Neural cell (in vitro differentiated cells): ENCODE data around the gene VSIR. TPM values are rescaled to one million over a fixed set of nuclear protein-coding genes. Genes with fewer than 3 reads are reported as not detected.

ENCODE experiments used
- H2AFZ ChIP-seq: fragments of 200-600, 300-800 bp; sonication (generic), shearing (Covaris generic); 2 replicates; pipeline ENCODE4 v1.6.0; 2014; ENCODE audit warnings: low read depth, mild to moderate bottlenecking, antibody characterized with exemption, low read length, moderate library complexity
- H3F3A ChIP-seq: fragments of 200-600 bp; shearing (Covaris generic); 2 replicates; pipeline ENCODE4 v1.6.1; 2016; ENCODE audit warnings: mild to moderate bottlenecking, moderate library complexity, mixed read lengths, antibody characterized with exemption, low read length; ENCODE audit not compliant: insufficient read depth, poor library complexity, severe bottlenecking
- H3K27ac ChIP-seq: fragments of 200-600, 300-800 bp; sonication (generic), shearing (Covaris generic); 2 replicates; pipeline ENCODE4 v1.5.1; 2014; ENCODE audit warnings: mild to moderate bottlenecking, low read length, moderate library complexity
- H3K27me3 ChIP-seq: fragments of 300-800, 200-600 bp; sonication (generic), shearing (Covaris generic); 2 replicates; pipeline ENCODE4 v1.6.0; 2014; ENCODE audit warnings: mild to moderate bottlenecking, low read depth, low read length, moderate library complexity; ENCODE audit not compliant: insufficient read depth
- H3K36me3 ChIP-seq: fragments of 300-800, 200-600 bp; sonication (generic), shearing (Covaris generic); 2 replicates; pipeline ENCODE4 v1.5.1; 2014; ENCODE audit warnings: mild to moderate bottlenecking, antibody characterized with exemption, low read length, moderate library complexity; ENCODE audit not compliant: insufficient read depth
- H3K4me2 ChIP-seq: fragments of 300-800, 200-600 bp; sonication (generic), shearing (Covaris generic); 2 replicates; pipeline ENCODE4 v1.6.0; 2014; ENCODE audit warnings: mild to moderate bottlenecking, low read length
- H3K4me3 ChIP-seq: fragments of 300-800, 200-600 bp; sonication (generic), shearing (Covaris generic); 2 replicates; pipeline ENCODE4 v1.5.1; 2014; ENCODE audit warnings: mild to moderate bottlenecking, low read length, moderate library complexity
- H3K79me2 ChIP-seq: fragments of 200-600 bp; shearing (Covaris generic); replicated peaks from 2 replicates; pipeline ENCODE4 v1.6.0; 2014; ENCODE audit warnings: mild to moderate bottlenecking, low read length, moderate library complexity; ENCODE audit not compliant: insufficient read depth
- H3K9ac ChIP-seq: fragments of 300-800, 200-600 bp; sonication (generic), shearing (Covaris generic); 2 replicates; pipeline ENCODE4 v1.6.1; 2016; ENCODE audit warnings: mild to moderate bottlenecking, low read length, mixed read lengths
- H3K9me2 ChIP-seq: fragments of 200-600 bp; shearing (Covaris generic); 2 replicates; pipeline ENCODE4 v1.6.1; 2016; ENCODE audit warnings: mild to moderate bottlenecking, low read length, mixed read lengths; ENCODE audit not compliant: insufficient read depth
- H3K9me3 ChIP-seq: fragments of 200-600, 300-800 bp; sonication (generic), shearing (Covaris generic); 2 replicates; pipeline ENCODE4 v1.6.1; 2016; ENCODE audit warnings: mild to moderate bottlenecking, mixed run types, low read length, moderate library complexity, mixed read lengths
- H4K20me1 ChIP-seq: fragments of 200-600 bp; shearing (Covaris generic); 2 replicates; pipeline ENCODE4 v1.6.1; 2016; ENCODE audit warnings: mild to moderate bottlenecking, mixed run types; ENCODE audit not compliant: insufficient read depth
- CTCF ChIP-seq: fragments of 450-650 bp; IDR thresholded peaks from 2 replicates; pipeline ENCODE4 v1.5.1; 2014; ENCODE audit warnings: antibody characterized with exemption, mild to moderate bottlenecking, moderate library complexity; ENCODE audit not compliant: poor library complexity, severe bottlenecking
- EP300 ChIP-seq: fragments of 450-650 bp; conservative IDR thresholded peaks from 2 replicates; pipeline ENCODE4 v1.6.1; 2014; ENCODE audit warnings: antibody characterized with exemption, mild to moderate bottlenecking, moderate library complexity; ENCODE audit not compliant: poor library complexity, severe bottlenecking
- EZH2 ChIP-seq: fragments of 200-600, 300-800 bp; shearing (Covaris generic), sonication (generic); IDR thresholded peaks from 2 replicates; pipeline ENCODE4 v1.6.1; 2014; ENCODE audit warnings: antibody characterized with exemption, low read length, borderline replicate concordance, mild to moderate bottlenecking; ENCODE audit not compliant: insufficient read depth, poor library complexity, severe bottlenecking
- MXI1 ChIP-seq: fragments of 450-650 bp; conservative IDR thresholded peaks from 2 replicates; pipeline ENCODE4 v1.6.1; 2014; ENCODE audit warnings: antibody characterized with exemption, mild to moderate bottlenecking; ENCODE audit not compliant: poor library complexity, severe bottlenecking
- POLR2AphosphoS5 ChIP-seq: IDR thresholded peaks from 2 replicates; pipeline ENCODE4 v1.6.1; 2012
- RAD21 ChIP-seq: fragments of 450-650 bp; conservative IDR thresholded peaks from 2 replicates; pipeline ENCODE4 v1.6.1; 2014; ENCODE audit warnings: antibody characterized with exemption, mild to moderate bottlenecking, moderate library complexity
- REST ChIP-seq: IDR thresholded peaks from 2 replicates; pipeline ENCODE4 v1.6.1; 2012; ENCODE audit warnings: borderline replicate concordance
- SMC3 ChIP-seq: fragments of 450-650 bp; conservative IDR thresholded peaks from 2 replicates; pipeline ENCODE4 v1.6.1; 2014; ENCODE audit warnings: antibody characterized with exemption, mild to moderate bottlenecking, moderate library complexity; ENCODE audit not compliant: poor library complexity
- TAF1 ChIP-seq: IDR thresholded peaks from 2 replicates; pipeline ENCODE4 v1.6.1; 2012; ENCODE audit warnings: low read depth
- polyA plus RNA-seq: library from polyadenylated mRNA; depleted of rRNA; stranded (reverse); fragments of >200 nt; gene quantifications from 2 replicates; pipeline ENCODE4 v1.2.3, GENCODE V29; 2014

Gene VSIR
- polyA plus RNA-seq, 1 donor from 2014 or later, result not detected

GRCh38 chr10:71710519-71710918, 62.8 kb downstream of the VSIR start:
- H4K20me1 ChIP-seq, result no peaks in the 10 kb centered on the region
- no peaks in the 10 kb centered on the region for H3K9me2 ChIP-seq
- no peak overlapping the region for H3K4me2 ChIP-seq
- H3K9ac ChIP-seq, result no peak overlapping the region
- no peaks in the 10 kb centered on the region for H3K27me3 ChIP-seq
- H3K36me3 ChIP-seq, result no peaks in the 10 kb centered on the region
- H3K9me3 ChIP-seq, result no peaks in the 10 kb centered on the region
- no peak overlapping the region for H3K4me3 ChIP-seq
- TF ChIP-seq REST, result no peak
- no peak for TF ChIP-seq TAF1
- TF ChIP-seq EP300, result no peak
- no peak for TF ChIP-seq CTCF
- no peak for TF ChIP-seq MXI1
- TF ChIP-seq POLR2AphosphoS5, result no peak
- TF ChIP-seq EZH2, result no peak
- no peak for TF ChIP-seq SMC3
- TF ChIP-seq RAD21, result no peak
- H3K79me2 ChIP-seq, result no peaks in the 10 kb centered on the region
- H3F3A ChIP-seq, result no peaks in the 10 kb centered on the region
- no peak overlapping the region for H2AFZ ChIP-seq
- H3K27ac ChIP-seq, result no peak overlapping the region

- H2AFZ ChIP-seq, result no peak overlapping the region
- no peaks in the 10 kb centered on the region for H3K27me3 ChIP-seq
- TF ChIP-seq RAD21 (no peak), CTCF (no peak), POLR2AphosphoS5 (no peak), TAF1 (no peak), MXI1 (no peak), EZH2 (no peak), EP300 (no peak), REST (no peak), SMC3 (no peak)
- no peak overlapping the region for H3K4me3 ChIP-seq
- no peaks in the 10 kb centered on the region for H3K9me3 ChIP-seq
- no peaks in the 10 kb centered on the region for H3K79me2 ChIP-seq
- H3K36me3 ChIP-seq, result no peaks in the 10 kb centered on the region
- H3K9ac ChIP-seq, result no peak overlapping the region
- no peaks in the 10 kb centered on the region for H4K20me1 ChIP-seq
- H3F3A ChIP-seq, result no peaks in the 10 kb centered on the region
- no peak overlapping the region for H3K27ac ChIP-seq
- no peak overlapping the region for H3K4me2 ChIP-seq
- no peaks in the 10 kb centered on the region for H3K9me2 ChIP-seq
Measured at GRCh38 chr10:71708897-71709882, 64.1 kb downstream of the VSIR start.
